ENCODE measurements around the gene TIMM8A. TPM values are rescaled to one million over a fixed set of nuclear protein-coding genes. Genes with fewer than 3 reads are reported as not detected.
"Not testable (repeated sequence)": the region's sequence is repeated elsewhere in the genome, so short reads cannot be mapped to it uniquely, and the experiment has no call there.

The TIMM8A gene
- total RNA-seq, 6 experiments from 2014 or later, result 15.2 to 23.8 (median 19.7) TPM

GRCh38 chrX:101357166-101357795 is 8.7 kb upstream of the TIMM8A start:
- H3K27ac Mint-ChIP-seq, result no peak overlapping the region
- peak; percentile 20 for DNase-seq
- TF ChIP-seq, protein P1, sequence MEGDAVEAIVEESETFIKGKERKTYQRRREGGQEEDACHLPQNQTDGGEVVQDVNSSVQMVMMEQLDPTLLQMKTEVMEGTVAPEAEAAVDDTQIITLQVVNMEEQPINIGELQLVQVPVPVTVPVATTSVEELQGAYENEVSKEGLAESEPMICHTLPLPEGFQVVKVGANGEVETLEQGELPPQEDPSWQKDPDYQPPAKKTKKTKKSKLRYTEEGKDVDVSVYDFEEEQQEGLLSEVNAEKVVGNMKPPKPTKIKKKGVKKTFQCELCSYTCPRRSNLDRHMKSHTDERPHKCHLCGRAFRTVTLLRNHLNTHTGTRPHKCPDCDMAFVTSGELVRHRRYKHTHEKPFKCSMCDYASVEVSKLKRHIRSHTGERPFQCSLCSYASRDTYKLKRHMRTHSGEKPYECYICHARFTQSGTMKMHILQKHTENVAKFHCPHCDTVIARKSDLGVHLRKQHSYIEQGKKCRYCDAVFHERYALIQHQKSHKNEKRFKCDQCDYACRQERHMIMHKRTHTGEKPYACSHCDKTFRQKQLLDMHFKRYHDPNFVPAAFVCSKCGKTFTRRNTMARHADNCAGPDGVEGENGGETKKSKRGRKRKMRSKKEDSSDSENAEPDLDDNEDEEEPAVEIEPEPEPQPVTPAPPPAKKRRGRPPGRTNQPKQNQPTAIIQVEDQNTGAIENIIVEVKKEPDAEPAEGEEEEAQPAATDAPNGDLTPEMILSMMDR (IDR thresholded peaks at IDR 0.05), result peak; percentile 65
- no peaks in the 10 kb centered on the region for H3K9me3 Mint-ChIP-seq
- H3K36me3 Mint-ChIP-seq (ENCODE audit: low read depth), result no peaks in the 10 kb centered on the region
- H3K4me1 Mint-ChIP-seq (ENCODE audit: low read depth), result peaks cover 22% of the 10 kb centered on the region
- peaks cover 7% of the 10 kb centered on the region; the same call in 1 of the 2 replicates for H3K27me3 Mint-ChIP-seq (ENCODE audit: insufficient read depth)
- peak overlapping the region; percentile 26; the same call in 1 of the 2 replicates for H3K4me3 Mint-ChIP-seq

DNA sequence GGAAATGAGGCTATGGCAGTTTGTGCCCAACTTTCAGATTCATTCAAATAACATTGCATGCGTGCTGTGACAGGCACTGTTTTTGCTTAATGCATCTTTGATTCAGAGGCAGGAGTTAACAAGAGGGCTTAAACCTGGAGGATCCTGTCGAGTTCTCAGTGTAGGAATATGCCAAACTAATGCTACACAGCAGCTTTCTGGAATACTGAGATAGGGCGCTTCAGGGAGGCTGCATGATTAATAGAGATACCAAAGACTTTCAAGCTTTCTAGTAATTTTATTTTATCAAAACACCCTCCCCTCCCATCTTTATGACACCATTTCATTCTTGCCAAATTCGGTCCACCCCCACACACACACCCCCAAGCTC is 636 bp upstream of the TIMM8A start:
- peak overlapping the region; percentile 92 for H3K4me3 Mint-ChIP-seq
- H3K4me1 Mint-ChIP-seq (ENCODE audit: low read depth), result peaks cover 23% of the 10 kb centered on the region
- TF ChIP-seq, protein P1 (IDR thresholded peaks at IDR 0.05), result no peak
- no peaks in the 10 kb centered on the region for H3K9me3 Mint-ChIP-seq
- peaks cover 2% of the 10 kb centered on the region; the same call in 1 of the 2 replicates for H3K27me3 Mint-ChIP-seq (ENCODE audit: insufficient read depth)
- peak overlapping the region; percentile 84 for H3K27ac Mint-ChIP-seq
- H3K36me3 Mint-ChIP-seq (ENCODE audit: low read depth), result 0 out of 2 replicates have a peak, but pooled peaks cover 5% of the 10 kb centered on the region
- DNase-seq, result no peak

DNA sequence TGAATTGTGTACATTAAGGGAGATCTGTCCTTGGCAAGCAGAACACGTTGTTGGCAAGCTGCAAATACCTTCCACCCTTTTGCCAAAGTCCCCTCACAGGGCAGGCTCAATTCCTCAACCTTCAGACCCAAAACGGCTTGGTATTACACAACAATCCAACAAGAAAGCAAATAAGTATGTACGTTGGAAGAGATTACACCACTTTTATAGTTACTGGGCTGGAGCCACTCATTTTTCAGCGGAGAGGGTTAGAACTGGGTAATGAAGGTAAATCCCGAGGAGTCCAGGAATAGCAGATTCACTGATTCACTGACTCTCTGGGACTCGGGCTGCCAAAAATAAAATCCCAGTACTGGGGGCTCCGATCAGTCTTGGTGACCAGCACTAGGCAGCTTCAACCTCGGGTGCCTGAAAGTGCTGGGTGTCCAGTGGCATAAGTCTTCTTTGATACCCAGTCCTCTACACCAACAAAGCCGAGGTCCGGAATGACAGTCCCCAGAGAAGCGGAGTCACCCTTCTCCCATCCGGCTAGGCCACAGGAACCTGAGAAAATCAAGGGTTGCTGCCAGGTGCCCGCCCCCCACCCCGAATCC is 587 bp downstream of the TIMM8A start:
- Mint-ChIP-seq H3K4me3 (peak overlapping the region; percentile 92), H3K4me1 (ENCODE audit: low read depth) (peaks cover 19% of the 10 kb centered on the region), H3K9me3 (no peaks in the 10 kb centered on the region), H3K36me3 (ENCODE audit: low read depth) (0 out of 2 replicates have a peak, but pooled peaks cover 5% of the 10 kb centered on the region), H3K27ac (peak overlapping the region; percentile 84), H3K27me3 (ENCODE audit: insufficient read depth) (peaks cover 1% of the 10 kb centered on the region; the same call in 1 of the 2 replicates)
- TF ChIP-seq, protein P1 (IDR thresholded peaks at IDR 0.05), result no peak
- no peak for DNase-seq

GRCh38 chrX:101337776-101338271 is 10.7 kb downstream of the TIMM8A start:
- TF ChIP-seq, protein P1 (IDR thresholded peaks at IDR 0.05), result no peak
- H3K27ac Mint-ChIP-seq, result no peak overlapping the region
- no peak overlapping the region for H3K4me3 Mint-ChIP-seq
- H3K36me3 Mint-ChIP-seq (ENCODE audit: low read depth), result peaks cover 4% of the 10 kb centered on the region; the same call in 1 of the 2 replicates
- H3K27me3 Mint-ChIP-seq (ENCODE audit: insufficient read depth), result peaks cover 1% of the 10 kb centered on the region; the same call in 1 of the 2 replicates
- H3K4me1 Mint-ChIP-seq (ENCODE audit: low read depth), result peaks cover 6% of the 10 kb centered on the region; the same call in 1 of the 2 replicates
- no peak for DNase-seq
- H3K9me3 Mint-ChIP-seq, result no peaks in the 10 kb centered on the region

- H3K36me3 Mint-ChIP-seq (ENCODE audit: low read depth); H3K4me1 Mint-ChIP-seq (ENCODE audit: low read depth); H3K9me3 Mint-ChIP-seq; H3K27ac Mint-ChIP-seq; H3K4me3 Mint-ChIP-seq; DNase-seq; H3K27me3 Mint-ChIP-seq (ENCODE audit: insufficient read depth): not testable (repeated sequence)
Observed at GRCh38 chrX:101334310-101334709, 14.2 kb downstream of the TIMM8A start.

- H3K27me3 Mint-ChIP-seq (ENCODE audit: insufficient read depth); H3K36me3 Mint-ChIP-seq (ENCODE audit: low read depth); H3K4me3 Mint-ChIP-seq; H3K9me3 Mint-ChIP-seq; H3K27ac Mint-ChIP-seq; DNase-seq; H3K4me1 Mint-ChIP-seq (ENCODE audit: low read depth): not testable (repeated sequence)
Observed at GRCh38 chrX:101326600-101326999, 21.9 kb downstream of the TIMM8A start.
